Activated naive CD4-positive, alpha-beta T cell treated with anti-CD3 and anti-CD28 coated beads, Interleukin-2, amount 50 U/mL, for 24 hours (primary cell): ENCODE measurements around the gene NMT2.
"Not testable (repeated sequence)": the region's sequence is repeated elsewhere in the genome, so short reads cannot be mapped to it uniquely, and the experiment has no call there.

Experiments
- H3K27ac Mint-ChIP-seq: one replicate; pipeline ENCODE4 v1.8.0; 2021; ENCODE audit warnings: mild to moderate bottlenecking, mixed read lengths
- H3K27me3 Mint-ChIP-seq: one replicate; pipeline ENCODE4 v1.8.0; 2021; ENCODE audit warnings: mixed read lengths
- H3K36me3 Mint-ChIP-seq: one replicate; pipeline ENCODE4 v1.8.0; 2021; ENCODE audit warnings: mixed read lengths
- H3K4me1 Mint-ChIP-seq: one replicate; pipeline ENCODE4 v1.8.0; 2021; ENCODE audit warnings: mixed read lengths
- H3K4me3 Mint-ChIP-seq: one replicate; pipeline ENCODE4 v1.8.0; 2021; ENCODE audit warnings: mild to moderate bottlenecking, mixed read lengths
- H3K9me3 Mint-ChIP-seq: one replicate; pipeline ENCODE4 v1.8.0; 2021; ENCODE audit warnings: mixed read lengths

The NMT2 gene

GRCh38 chr10:15168291-15168785 lies at the start of gene NMT2:
NMT2 (minus strand) TSS chr10:15168693; CDS start chr10:15168612, 81 bp downstream.
- Mint-ChIP-seq H3K9me3 (no peaks in the 10 kb centered on the region), H3K4me1 (peaks cover 76% of the 10 kb centered on the region), H3K27ac (peak within 1 kb of the TSS; percentile 98), H3K4me3 (peak within 1 kb of the TSS; percentile 94), H3K36me3 (peaks cover 2% of the 10 kb centered on the region), H3K27me3 (no peaks in the 10 kb centered on the region)

- peaks cover 2% of the 10 kb centered on the region for H3K4me1 Mint-ChIP-seq
- no peaks in the 10 kb centered on the region for H3K27me3 Mint-ChIP-seq
- H3K36me3 Mint-ChIP-seq = peaks cover 3% of the 10 kb centered on the region
- no peak overlapping the region for H3K4me3 Mint-ChIP-seq
- H3K27ac Mint-ChIP-seq = no peak overlapping the region
- no peaks in the 10 kb centered on the region for H3K9me3 Mint-ChIP-seq
Observed at GRCh38 chr10:15216700-15217099, 48.2 kb upstream of the NMT2 start.

GRCh38 chr10:15214237-15214636 lies 45.7 kb upstream of the NMT2 start:
- H3K4me1 Mint-ChIP-seq = peaks cover 26% of the 10 kb centered on the region
- H3K36me3 Mint-ChIP-seq = peaks cover 3% of the 10 kb centered on the region
- no peaks in the 10 kb centered on the region for H3K9me3 Mint-ChIP-seq
- no peak overlapping the region for H3K4me3 Mint-ChIP-seq
- no peaks in the 10 kb centered on the region for H3K27me3 Mint-ChIP-seq
- no peak overlapping the region for H3K27ac Mint-ChIP-seq

GRCh38 chr10:15213461-15213861 lies 45.0 kb upstream of the NMT2 start:
- Mint-ChIP-seq H3K27me3 (no peaks in the 10 kb centered on the region), H3K4me1 (peaks cover 33% of the 10 kb centered on the region), H3K36me3 (peaks cover 3% of the 10 kb centered on the region), H3K9me3 (no peaks in the 10 kb centered on the region), H3K27ac (no peak overlapping the region), H3K4me3 (no peak overlapping the region)

GRCh38 chr10:15211464-15211979 lies 43.0 kb upstream of the NMT2 start:
- no peak overlapping the region for H3K4me3 Mint-ChIP-seq
- H3K27ac Mint-ChIP-seq = no peak overlapping the region
- no peaks in the 10 kb centered on the region for H3K9me3 Mint-ChIP-seq
- H3K4me1 Mint-ChIP-seq = peaks cover 53% of the 10 kb centered on the region
- H3K36me3 Mint-ChIP-seq = peaks cover 3% of the 10 kb centered on the region
- no peaks in the 10 kb centered on the region for H3K27me3 Mint-ChIP-seq

- Mint-ChIP-seq H3K4me1 (peaks cover 60% of the 10 kb centered on the region), H3K4me3 (peak overlapping the region; percentile 6), H3K27me3 (no peaks in the 10 kb centered on the region), H3K27ac (peak overlapping the region; percentile 60), H3K9me3 (no peaks in the 10 kb centered on the region), H3K36me3 (peaks cover 3% of the 10 kb centered on the region)
Observed at GRCh38 chr10:15210521-15210920, 42.0 kb upstream of the NMT2 start.

- Mint-ChIP-seq H3K27ac (no peak overlapping the region), H3K4me1 (peaks cover 64% of the 10 kb centered on the region), H3K9me3 (no peaks in the 10 kb centered on the region), H3K36me3 (peaks cover 3% of the 10 kb centered on the region), H3K4me3 (no peak overlapping the region), H3K27me3 (no peaks in the 10 kb centered on the region)
Observed at GRCh38 chr10:15209827-15210509, 41.5 kb upstream of the NMT2 start.

GRCh38 chr10:15208221-15208620 lies 39.7 kb upstream of the NMT2 start:
- peak overlapping the region; percentile 76 for H3K4me3 Mint-ChIP-seq
- peaks cover 69% of the 10 kb centered on the region for H3K4me1 Mint-ChIP-seq
- H3K27me3 Mint-ChIP-seq = no peaks in the 10 kb centered on the region
- peak overlapping the region; percentile 53 for H3K27ac Mint-ChIP-seq
- no peaks in the 10 kb centered on the region for H3K9me3 Mint-ChIP-seq
- H3K36me3 Mint-ChIP-seq = peaks cover 3% of the 10 kb centered on the region

- H3K9me3 Mint-ChIP-seq, H3K27me3 Mint-ChIP-seq, H3K36me3 Mint-ChIP-seq, H3K4me3 Mint-ChIP-seq: not testable (repeated sequence)
- Mint-ChIP-seq H3K27ac (peak overlapping the region; percentile 25), H3K4me1 (peaks cover 74% of the 10 kb centered on the region)
Observed at GRCh38 chr10:15207410-15207809, 38.9 kb upstream of the NMT2 start.

GRCh38 chr10:15202639-15203038 lies 34.1 kb upstream of the NMT2 start:
- Mint-ChIP-seq H3K9me3 (no peaks in the 10 kb centered on the region), H3K36me3 (no peaks in the 10 kb centered on the region), H3K27me3 (no peaks in the 10 kb centered on the region), H3K27ac (no peak overlapping the region), H3K4me1 (peaks cover 58% of the 10 kb centered on the region), H3K4me3 (no peak overlapping the region)

- peaks cover 58% of the 10 kb centered on the region for H3K4me1 Mint-ChIP-seq
- H3K27ac Mint-ChIP-seq, H3K36me3 Mint-ChIP-seq, H3K27me3 Mint-ChIP-seq, H3K9me3 Mint-ChIP-seq, H3K4me3 Mint-ChIP-seq: not testable (repeated sequence)
Observed at GRCh38 chr10:15202301-15202621, 33.8 kb upstream of the NMT2 start.

- no peak overlapping the region for H3K4me3 Mint-ChIP-seq
- no peaks in the 10 kb centered on the region for H3K27me3 Mint-ChIP-seq
- H3K4me1 Mint-ChIP-seq = peaks cover 58% of the 10 kb centered on the region
- H3K36me3 Mint-ChIP-seq = no peaks in the 10 kb centered on the region
- H3K27ac Mint-ChIP-seq = peak overlapping the region; percentile 46
- H3K9me3 Mint-ChIP-seq = no peaks in the 10 kb centered on the region
Observed at GRCh38 chr10:15201589-15202300, 33.3 kb upstream of the NMT2 start.

- Mint-ChIP-seq H3K4me1 (peaks cover 61% of the 10 kb centered on the region), H3K27me3 (no peaks in the 10 kb centered on the region), H3K36me3 (no peaks in the 10 kb centered on the region), H3K9me3 (no peaks in the 10 kb centered on the region), H3K27ac (no peak overlapping the region), H3K4me3 (no peak overlapping the region)
Observed at GRCh38 chr10:15200626-15201025, 32.1 kb upstream of the NMT2 start.

GRCh38 chr10:15197911-15198310 lies 29.4 kb upstream of the NMT2 start:
- Mint-ChIP-seq H3K27ac (no peak overlapping the region), H3K4me1 (peaks cover 48% of the 10 kb centered on the region), H3K4me3 (no peak overlapping the region), H3K9me3 (no peaks in the 10 kb centered on the region), H3K36me3 (no peaks in the 10 kb centered on the region), H3K27me3 (no peaks in the 10 kb centered on the region)

- peak overlapping the region; percentile 84 for H3K27ac Mint-ChIP-seq
- no peaks in the 10 kb centered on the region for H3K36me3 Mint-ChIP-seq
- H3K4me3 Mint-ChIP-seq = peak overlapping the region; percentile 65
- H3K9me3 Mint-ChIP-seq = no peaks in the 10 kb centered on the region
- H3K4me1 Mint-ChIP-seq = peaks cover 52% of the 10 kb centered on the region
- no peaks in the 10 kb centered on the region for H3K27me3 Mint-ChIP-seq
Observed at GRCh38 chr10:15197276-15197675, 28.8 kb upstream of the NMT2 start.
